Neural progenitor cell (in vitro differentiated cells): ENCODE results near the gene ABCC5. TPM values are rescaled to one million over a fixed set of nuclear protein-coding genes. Genes with fewer than 3 reads are reported as not detected.

ENCODE experiments used
- DNase-seq: peaks from one replicate; pipeline ENCODE4 v3.0.0-alpha.2; 2016; ENCODE audit warnings: low spot score
- H2AFZ ChIP-seq: fragments of 200-600 bp; sonication (generic); replicated peaks from 2 replicates; pipeline ENCODE4 v1.6.1; 2016; ENCODE audit warnings: antibody characterized with exemption
- H3F3A ChIP-seq: fragments of 200-600 bp; sonication (generic); 2 replicates; pipeline ENCODE4 v1.6.1; 2016; ENCODE audit warnings: antibody characterized with exemption, low read depth
- H3K27ac ChIP-seq: fragments of 200-600 bp; sonication (generic); 2 replicates; pipeline ENCODE4 v1.5.1; 2016; ENCODE audit warnings: mild to moderate bottlenecking
- H3K27me3 ChIP-seq: fragments of 200-600 bp; sonication (generic); 2 replicates; pipeline ENCODE4 v1.6.1; 2016; ENCODE audit warnings: mild to moderate bottlenecking, moderate library complexity
- H3K36me3 ChIP-seq: fragments of 200-600 bp; sonication (generic); 2 replicates; pipeline ENCODE4 v1.5.1; 2016
- H3K4me1 ChIP-seq: fragments of 200-600 bp; sonication (generic); 2 replicates; pipeline ENCODE4 v1.6.1; 2016; ENCODE audit warnings: mixed run types
- H3K4me2 ChIP-seq: fragments of 200-600 bp; sonication (generic); 2 replicates; pipeline ENCODE4 v1.6.1; 2016
- H3K4me3 ChIP-seq: fragments of 200-600 bp; sonication (generic); 2 replicates; pipeline ENCODE4 v1.5.1; 2016
- H3K79me2 ChIP-seq: fragments of 200-600 bp; sonication (generic); 2 replicates; pipeline ENCODE4 v1.6.1; 2016; ENCODE audit warnings: low read depth
- H3K9ac ChIP-seq: fragments of 200-600 bp; sonication (generic); 2 replicates; pipeline ENCODE4 v1.6.1; 2016
- H3K9me3 ChIP-seq: fragments of 200-600 bp; sonication (generic); 2 replicates; pipeline ENCODE4 v1.5.1; 2016; ENCODE audit warnings: low read depth
- H4K20me1 ChIP-seq: fragments of 200-600 bp; sonication (generic); 2 replicates; pipeline ENCODE4 v1.6.1; 2016; ENCODE audit warnings: low read depth
- H3K27ac Mint-ChIP-seq: 3 replicates; pipeline ENCODE4 v1.8.0; 2021; ENCODE audit warnings: mixed read lengths
- H3K27me3 Mint-ChIP-seq: 2 replicates; pipeline ENCODE4 v1.8.0; 2022; ENCODE audit warnings: low read depth, mild to moderate bottlenecking, inconsistent platforms, moderate library complexity, mixed read lengths; ENCODE audit not compliant: insufficient read depth
- H3K36me3 Mint-ChIP-seq: 3 replicates; pipeline ENCODE4 v1.8.0; 2021; ENCODE audit warnings: mixed read lengths
- H3K4me1 Mint-ChIP-seq: 3 replicates; pipeline ENCODE4 v1.8.0; 2021; ENCODE audit warnings: mixed read lengths
- H3K4me3 Mint-ChIP-seq: 3 replicates; pipeline ENCODE4 v1.8.0; 2021; ENCODE audit warnings: mild to moderate bottlenecking, moderate library complexity, mixed read lengths
- H3K9me3 Mint-ChIP-seq: 3 replicates; pipeline ENCODE4 v1.8.0; 2020; ENCODE audit warnings: mixed read lengths
- CTCF ChIP-seq: fragments of 200-600 bp; sonication (generic); IDR thresholded peaks from 2 replicates; pipeline ENCODE4 v1.5.1; 2017; ENCODE audit warnings: antibody characterized with exemption, mild to moderate bottlenecking
- EZH2 ChIP-seq: fragments of 200-600 bp; sonication (generic); IDR thresholded peaks from 2 replicates; pipeline ENCODE4 v1.6.1; 2017; ENCODE audit warnings: antibody characterized with exemption, mild to moderate bottlenecking, moderate library complexity
- EZH2phosphoT487 ChIP-seq: fragments of 200-600 bp; sonication (generic); IDR thresholded peaks from 2 replicates; pipeline ENCODE4 v1.6.1; 2017; ENCODE audit warnings: antibody characterized with exemption
- total RNA-seq: library from RNA; depleted of rRNA; stranded (reverse); fragments of >200 nt; gene quantifications from 2 replicates; pipeline ENCODE4 v1.2.3, GENCODE V29; 2015; ENCODE audit warnings: low replicate concordance

The ABCC5 gene
- total RNA-seq, 1 donor from 2014 or later = 34.0 TPM

DNA sequence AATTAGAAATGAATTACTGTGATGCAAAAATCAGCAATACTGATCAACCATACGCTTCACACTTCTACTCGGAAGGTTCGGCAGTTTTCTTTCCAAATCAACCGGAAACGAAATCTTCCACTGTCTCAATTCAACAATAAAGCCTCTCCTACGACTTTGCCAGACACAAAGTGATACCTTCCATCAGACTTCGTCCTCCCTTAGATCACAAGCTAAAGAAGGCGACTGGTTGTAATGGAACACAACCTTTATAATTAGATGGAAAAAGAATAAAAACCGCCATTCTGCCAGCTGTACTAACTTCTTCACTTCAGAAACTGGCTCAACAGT, 133.6 kb downstream of the ABCC5 start:
- Mint-ChIP-seq H3K27me3 (peaks cover 3% of the 10 kb centered on the region), H3K4me3 (peak overlapping the region; percentile 98), H3K4me1 (peaks cover 27% of the 10 kb centered on the region), H3K9me3 (no peaks in the 10 kb centered on the region), H3K27ac (peak overlapping the region; percentile 65), H3K36me3 (no peaks in the 10 kb centered on the region)
- Histone ChIP-seq H3K27ac (peak overlapping the region; percentile 4), H3K4me3 (peak overlapping the region; percentile 90), H3K79me2 (peaks cover 55% of the 10 kb centered on the region), H3F3A (no peaks in the 10 kb centered on the region), H3K4me1 (peaks cover 15% of the 10 kb centered on the region), H3K9me3 (no peaks in the 10 kb centered on the region), H3K36me3 (no peaks in the 10 kb centered on the region), H3K27me3 (peaks cover 6% of the 10 kb centered on the region), H2AFZ (peak overlapping the region; percentile 66), H3K4me2 (peak overlapping the region; percentile 83), H3K9ac (peak overlapping the region; percentile 62), H4K20me1 (peaks cover 22% of the 10 kb centered on the region)
- DNase-seq = peak; percentile 4
- TF ChIP-seq EZH2 (no peak), CTCF (no peak), EZH2phosphoT487 (no peak)

DNA sequence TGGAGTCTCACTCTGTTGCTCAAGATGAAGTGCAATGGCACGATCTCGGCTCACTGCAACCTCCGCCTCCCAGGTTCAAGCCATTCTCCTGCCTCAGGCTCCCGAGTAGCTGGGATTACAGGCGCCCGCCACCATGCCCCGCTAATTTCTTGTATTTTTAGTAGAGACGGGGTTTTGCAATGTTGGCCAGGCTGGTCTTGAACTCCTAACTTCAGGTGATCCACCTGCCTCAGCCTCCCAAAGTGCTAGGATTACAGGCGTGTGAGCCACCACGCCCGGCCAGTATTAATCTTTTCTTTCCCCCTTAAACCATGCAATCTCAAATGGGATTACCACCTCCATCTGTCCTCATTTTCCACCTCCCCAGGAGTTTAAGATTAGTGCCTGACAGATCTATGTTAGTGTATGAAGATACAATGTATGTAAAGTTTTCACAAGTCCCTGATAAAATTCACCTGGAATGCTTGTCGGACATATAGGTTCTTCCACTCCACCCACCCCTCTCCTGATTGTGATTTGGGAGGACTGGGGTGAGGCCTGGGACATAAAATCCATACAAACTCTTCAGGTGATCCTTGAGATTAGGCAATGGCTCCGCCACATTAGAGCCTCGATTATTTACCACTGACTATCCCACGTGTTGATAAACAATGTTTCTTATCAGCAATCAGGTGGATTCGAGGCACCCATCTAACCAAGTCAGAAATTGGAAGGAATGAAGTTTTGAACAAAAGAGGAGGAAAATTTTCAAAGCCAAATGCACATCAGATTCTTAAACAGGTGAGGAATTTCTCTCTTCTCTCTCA, 134.2 kb downstream of the ABCC5 start:
- peaks cover 5% of the 10 kb centered on the region for H3K27me3 ChIP-seq
- Mint-ChIP-seq H3K9me3 (no peaks in the 10 kb centered on the region), H3K4me3 (peak overlapping the region; percentile 98), H3K27me3 (peaks cover 3% of the 10 kb centered on the region), H3K4me1 (peaks cover 27% of the 10 kb centered on the region), H3K36me3 (no peaks in the 10 kb centered on the region), H3K27ac (peak overlapping the region; percentile 1)
- no peaks in the 10 kb centered on the region for H3K9me3 ChIP-seq
- no peaks in the 10 kb centered on the region for H3F3A ChIP-seq
- H3K9ac ChIP-seq = peak overlapping the region; percentile 62
- H3K79me2 ChIP-seq = peaks cover 61% of the 10 kb centered on the region
- TF ChIP-seq CTCF (no peak), EZH2 (no peak), EZH2phosphoT487 (no peak)
- no peak for DNase-seq
- no peak overlapping the region for H2AFZ ChIP-seq
- peaks cover 15% of the 10 kb centered on the region for H3K4me1 ChIP-seq
- peak overlapping the region; percentile 90 for H3K4me3 ChIP-seq
- H3K36me3 ChIP-seq = no peaks in the 10 kb centered on the region
- H4K20me1 ChIP-seq = peaks cover 26% of the 10 kb centered on the region
- H3K27ac ChIP-seq = no peak overlapping the region
- peak overlapping the region; percentile 83 for H3K4me2 ChIP-seq

GRCh38 chr3:183880121-183880520, 137.6 kb downstream of the ABCC5 start:
- no peaks in the 10 kb centered on the region for H3K9me3 Mint-ChIP-seq
- H3K4me2 ChIP-seq = no peak overlapping the region
- H3K9ac ChIP-seq = no peak overlapping the region
- no peak overlapping the region for H3K27ac ChIP-seq
- H3K4me1 Mint-ChIP-seq = peaks cover 25% of the 10 kb centered on the region
- no peak overlapping the region for H3K27ac Mint-ChIP-seq
- no peaks in the 10 kb centered on the region for H3K27me3 ChIP-seq
- peaks cover 15% of the 10 kb centered on the region for H3K4me1 ChIP-seq
- peaks cover 45% of the 10 kb centered on the region for H4K20me1 ChIP-seq
- H3F3A ChIP-seq = no peaks in the 10 kb centered on the region
- TF ChIP-seq EZH2 (no peak), CTCF (no peak), EZH2phosphoT487 (no peak)
- peaks cover 2% of the 10 kb centered on the region for H3K27me3 Mint-ChIP-seq
- peaks cover 94% of the 10 kb centered on the region for H3K79me2 ChIP-seq
- H3K9me3 ChIP-seq = no peaks in the 10 kb centered on the region
- H3K4me3 ChIP-seq = no peak overlapping the region
- no peak overlapping the region for H2AFZ ChIP-seq
- H3K36me3 ChIP-seq = no peaks in the 10 kb centered on the region
- H3K4me3 Mint-ChIP-seq = no peak overlapping the region
- DNase-seq = no peak
- peaks cover 7% of the 10 kb centered on the region for H3K36me3 Mint-ChIP-seq
